ENCODE data around the gene FBLN2.

GRCh38 chr3:13570391-13571194 is 21.7 kb downstream of the FBLN2 start:
- TF ChIP-seq CTCF (IDR thresholded peaks at IDR 0.05) (no peak), POLR2A (IDR thresholded peaks at IDR 0.05) (no peak)

All from vagina (tissue), 2 donors.